Esophagus muscularis mucosa (tissue), 4 donors: Measurements from ENCODE around the gene DIS3L. TPM values are rescaled to one million over a fixed set of nuclear protein-coding genes. Genes with fewer than 3 reads are reported as not detected.
"Not testable (repeated sequence)": the region's sequence is repeated elsewhere in the genome, so short reads cannot be mapped to it uniquely, and the experiment has no call there.

Experiments
- DNase-seq: peaks from one replicate; pipeline ENCODE4 v3.0.0-alpha.2; 2017; ENCODE audit errors: extremely low spot score
- H3K27ac ChIP-seq, 4 donors: fragments of 200-600 bp; sonication (generic); replicated peaks in 1 of 4; 1 replicate in 3 of 4; 2 replicates in 1 of 4; pipeline ENCODE4 v1.5.1; 2016 to 2019; ENCODE audit warnings: mild to moderate bottlenecking in 1 of 4
- H3K27me3 ChIP-seq, 4 donors: fragments of 200-600 bp; sonication (generic); one replicate each; pipeline versions ENCODE4 v1.5.1 to v1.6.0; 2016 to 2019
- H3K36me3 ChIP-seq, 4 donors: fragments of 200-600 bp; sonication (generic); one replicate each; pipeline ENCODE4 v1.5.1; 2016 to 2019
- H3K4me1 ChIP-seq, 4 donors: fragments of 200-600 bp; sonication (generic); one replicate each; pipeline ENCODE4 v1.5.1; 2016 to 2019
- H3K4me3 ChIP-seq, 4 donors: fragments of 200-600 bp; sonication (generic); 1 replicate in 2 of 4; 2 replicates in 2 of 4; pipeline ENCODE4 v1.5.1; 2016 to 2019; ENCODE audit warnings: mild to moderate bottlenecking in 4 of 4, moderate library complexity in 1 of 4
- H3K9me3 ChIP-seq, 4 donors: fragments of 200-600 bp; sonication (generic); 1 replicate in 3 of 4; 2 replicates in 1 of 4; pipeline ENCODE4 v1.5.1; 2016 to 2019
- EP300 ChIP-seq: sonication (generic); formaldehyde crosslinking; IDR thresholded peaks from one replicate; pipeline ENCODE4 v1.6.1; 2017; ENCODE audit warnings: antibody characterized with exemption
- POLR2A ChIP-seq: fragments of 450-650 bp; IDR thresholded peaks from one replicate; pipeline ENCODE4 v1.6.1; 2017; ENCODE audit warnings: antibody characterized with exemption, moderate library complexity, mild to moderate bottlenecking, low read depth
- POLR2AphosphoS5 ChIP-seq, 2 donors: sonication (generic); formaldehyde crosslinking; IDR thresholded peaks; one replicate each; pipeline ENCODE4 v1.6.1; 2017; ENCODE audit warnings: antibody characterized with exemption in 2 of 2
- WGBS: methylation state at CpG from one replicate; pipeline ENCODE4 v1.1.5; 2018; 5-methylcytosine and 5-hydroxymethylcytosine counted together
- intact Hi-C: fragments of 100-400 bp; cut with DNase I; formaldehyde crosslinking; loops from one replicate; pipeline ENCODE4 v1.15.1; 2023
- total RNA-seq, 4 donors: library from RNA; depleted of rRNA; stranded (reverse); fragments of >200 nt; gene quantifications; one replicate each; pipeline versions ENCODE4 v1.1.0 to v1.2.1, GENCODE V29; 2016
- TF ChIP-seq, protein P1 (sequence below), 3 experiments: fragments of 200-600 bp in 2 of 3; fragments of 450-650 bp in 1 of 3; sonication (generic) in 2 of 3; IDR thresholded peaks; one replicate each; pipeline ENCODE4 v1.5.1; 2017 to 2019; ENCODE audit warnings: antibody characterized with exemption in 3 of 3, mild to moderate bottlenecking in 2 of 3, moderate library complexity in 1 of 3

DIS3L gene
- total RNA-seq, 4 donors from 2014 or later, result 33.3 to 47.9 (median 34.8) TPM

DNA sequence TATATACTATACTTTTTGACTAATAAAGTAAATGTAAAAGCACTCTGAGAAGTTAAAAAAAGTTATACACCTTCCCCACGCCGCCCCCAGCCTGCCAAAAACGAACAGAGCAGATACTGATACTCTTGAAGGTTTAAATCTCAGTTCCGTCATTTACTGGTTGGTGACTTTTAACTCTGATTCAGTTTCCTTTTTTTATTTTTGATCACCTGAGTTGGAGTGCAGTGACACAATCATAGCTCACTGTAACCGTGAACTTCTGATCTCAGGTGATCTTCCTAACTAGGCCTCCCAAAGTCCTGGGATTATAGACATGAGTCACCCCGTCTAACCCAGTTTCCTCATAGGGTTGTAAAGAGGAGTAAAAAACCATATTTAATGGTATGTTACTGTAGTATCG, 66.4 kb downstream of the DIS3L start:
- Histone ChIP-seq H3K36me3 (no peaks in the 10 kb centered on the region), H3K27ac (no peak overlapping the region), H3K4me3 (no peak overlapping the region), H3K27me3 (no peaks in the 10 kb centered on the region), H3K4me1 (peaks cover 4 to 15% (median 9%) of the 10 kb centered on the region in 4 donors), H3K9me3 (no peaks in the 10 kb centered on the region)
- TF ChIP-seq EP300 (no peak), POLR2AphosphoS5 (IDR thresholded peaks at IDR 0.05) (no peak), POLR2A (no peak)
- TF ChIP-seq, protein P1, sequence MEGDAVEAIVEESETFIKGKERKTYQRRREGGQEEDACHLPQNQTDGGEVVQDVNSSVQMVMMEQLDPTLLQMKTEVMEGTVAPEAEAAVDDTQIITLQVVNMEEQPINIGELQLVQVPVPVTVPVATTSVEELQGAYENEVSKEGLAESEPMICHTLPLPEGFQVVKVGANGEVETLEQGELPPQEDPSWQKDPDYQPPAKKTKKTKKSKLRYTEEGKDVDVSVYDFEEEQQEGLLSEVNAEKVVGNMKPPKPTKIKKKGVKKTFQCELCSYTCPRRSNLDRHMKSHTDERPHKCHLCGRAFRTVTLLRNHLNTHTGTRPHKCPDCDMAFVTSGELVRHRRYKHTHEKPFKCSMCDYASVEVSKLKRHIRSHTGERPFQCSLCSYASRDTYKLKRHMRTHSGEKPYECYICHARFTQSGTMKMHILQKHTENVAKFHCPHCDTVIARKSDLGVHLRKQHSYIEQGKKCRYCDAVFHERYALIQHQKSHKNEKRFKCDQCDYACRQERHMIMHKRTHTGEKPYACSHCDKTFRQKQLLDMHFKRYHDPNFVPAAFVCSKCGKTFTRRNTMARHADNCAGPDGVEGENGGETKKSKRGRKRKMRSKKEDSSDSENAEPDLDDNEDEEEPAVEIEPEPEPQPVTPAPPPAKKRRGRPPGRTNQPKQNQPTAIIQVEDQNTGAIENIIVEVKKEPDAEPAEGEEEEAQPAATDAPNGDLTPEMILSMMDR (IDR thresholded peaks at IDR 0.05), result no peak
- intact Hi-C loops, result loop anchor here (10.0 kb wide), 1 partner anchor 135 kb away; the partner anchor contains the start of gene SNAPC5
- 89% methylated on average over 7 of the region's 7 CpGs for WGBS
- DNase-seq, result no peak

DNA sequence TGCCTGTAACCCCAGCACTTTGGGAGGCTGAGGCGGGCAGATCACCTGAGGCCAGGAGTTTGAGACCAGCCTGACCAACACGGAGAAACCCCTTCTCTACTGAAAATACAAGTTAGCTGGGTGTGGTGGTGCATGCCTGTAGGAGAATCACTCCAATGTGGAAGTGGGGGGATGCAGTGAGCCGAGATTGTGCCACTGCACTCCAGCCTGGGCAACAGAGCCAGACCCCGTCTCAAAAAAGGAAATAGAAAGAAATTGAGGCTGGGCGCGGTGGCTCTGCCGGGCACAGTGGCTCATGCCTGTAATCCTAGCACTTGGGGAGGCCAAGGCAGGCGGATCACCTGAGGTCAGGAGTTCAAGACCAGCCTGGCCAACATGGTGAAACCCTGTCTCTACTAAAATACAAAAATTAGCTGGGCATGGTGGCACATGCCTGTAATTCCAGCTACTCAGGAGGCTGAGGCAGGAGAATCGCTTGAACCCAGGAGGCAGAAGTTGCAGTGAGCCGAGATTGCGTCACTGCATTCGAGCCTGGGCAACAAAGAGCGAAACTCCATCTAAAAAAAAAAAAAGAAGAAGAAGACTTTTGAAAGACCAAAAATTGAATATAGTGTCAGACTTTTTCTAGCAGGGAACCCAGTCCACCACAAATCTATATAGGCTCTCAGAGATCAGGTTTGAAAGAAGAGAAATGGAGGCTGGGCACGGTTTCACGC, 68.5 kb downstream of the DIS3L start:
- WGBS, result 84% methylated on average over 15 of the region's 15 CpGs
- H3K27ac ChIP-seq, DNase-seq, H3K36me3 ChIP-seq, intact Hi-C loops, H3K9me3 ChIP-seq, H3K4me1 ChIP-seq, H3K27me3 ChIP-seq, H3K4me3 ChIP-seq: not testable (repeated sequence)

DNA sequence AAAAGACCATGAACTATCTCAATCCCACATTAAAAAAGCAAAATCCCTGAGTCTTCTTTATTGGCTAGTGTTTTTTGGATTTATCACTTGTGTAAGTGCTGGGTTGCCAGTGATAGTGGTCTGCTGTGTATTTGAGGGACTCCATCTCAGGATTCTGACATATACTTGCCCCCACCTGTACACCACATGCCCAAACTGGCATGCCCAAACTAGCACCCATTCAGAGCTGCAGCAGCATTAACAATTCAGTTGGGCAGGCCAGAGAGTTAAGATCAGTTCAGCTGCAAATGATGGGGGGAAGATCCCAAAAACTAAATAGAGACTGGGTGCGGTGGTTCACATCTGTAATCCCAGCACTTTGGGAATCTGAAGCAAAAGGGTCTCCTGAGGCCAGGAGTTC, 69.4 kb downstream of the DIS3L start:
- TF ChIP-seq EP300, result no peak
- TF ChIP-seq, protein P1 (IDR thresholded peaks at IDR 0.05), result no peak
- TF ChIP-seq POLR2AphosphoS5 (IDR thresholded peaks at IDR 0.05), result no peak
- no peak for TF ChIP-seq POLR2A
- 100% methylated on average over 1 of the region's 1 CpG for WGBS
- intact Hi-C loops, result no loop called here

DNA sequence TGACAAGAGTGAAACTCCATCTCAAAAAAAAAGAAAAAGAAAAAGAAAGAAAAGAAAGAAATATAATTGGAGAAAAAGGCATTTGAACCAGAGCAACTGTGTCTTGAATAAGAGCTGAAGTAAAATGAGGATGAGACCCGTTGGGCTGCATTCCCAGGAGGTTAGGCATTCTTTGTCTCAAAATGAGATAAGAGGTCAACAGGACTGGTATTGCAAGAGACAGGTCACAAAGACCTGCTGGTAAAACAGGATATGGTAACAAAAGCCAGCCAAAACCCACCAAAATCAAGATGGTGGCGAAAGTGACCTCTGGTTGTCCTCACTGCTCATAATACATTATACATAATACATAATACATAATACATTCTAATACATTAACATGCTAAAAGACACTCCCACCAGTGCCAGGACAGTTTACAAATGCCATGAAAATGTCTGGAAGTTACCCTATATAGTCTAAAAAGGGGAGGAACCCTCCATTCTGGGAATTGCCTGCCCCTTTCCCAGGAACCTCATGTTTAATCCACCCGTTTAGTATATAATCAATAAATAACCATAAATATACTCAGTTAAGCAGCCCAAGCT, 71.7 kb downstream of the DIS3L start:
- no peaks in the 10 kb centered on the region for H3K27me3 ChIP-seq
- H3K4me3 ChIP-seq, result no peak overlapping the region
- WGBS, result 89% methylated on average over 3 of the region's 3 CpGs
- H3K27ac ChIP-seq, result no peak overlapping the region
- TF ChIP-seq POLR2AphosphoS5 (IDR thresholded peaks at IDR 0.05) (no peak), EP300 (no peak), POLR2A (no peak)
- TF ChIP-seq, protein P1 (IDR thresholded peaks at IDR 0.05), result no peak
- intact Hi-C loops, result no loop called here
- H3K36me3 ChIP-seq, result no peaks in the 10 kb centered on the region
- no peaks in the 10 kb centered on the region for H3K4me1 ChIP-seq
- no peak for DNase-seq
- no peaks in the 10 kb centered on the region for H3K9me3 ChIP-seq

More for the DNA sequence above, 69.4 kb downstream of the DIS3L start:
- H3K27ac ChIP-seq, result no peak overlapping the region
- no peaks in the 10 kb centered on the region for H3K9me3 ChIP-seq
- no peaks in the 10 kb centered on the region for H3K27me3 ChIP-seq
- H3K4me1 ChIP-seq, result no peaks in the 10 kb centered on the region
- H3K36me3 ChIP-seq, result no peaks in the 10 kb centered on the region
- DNase-seq, result no peak
- H3K4me3 ChIP-seq, result no peak overlapping the region

DNA sequence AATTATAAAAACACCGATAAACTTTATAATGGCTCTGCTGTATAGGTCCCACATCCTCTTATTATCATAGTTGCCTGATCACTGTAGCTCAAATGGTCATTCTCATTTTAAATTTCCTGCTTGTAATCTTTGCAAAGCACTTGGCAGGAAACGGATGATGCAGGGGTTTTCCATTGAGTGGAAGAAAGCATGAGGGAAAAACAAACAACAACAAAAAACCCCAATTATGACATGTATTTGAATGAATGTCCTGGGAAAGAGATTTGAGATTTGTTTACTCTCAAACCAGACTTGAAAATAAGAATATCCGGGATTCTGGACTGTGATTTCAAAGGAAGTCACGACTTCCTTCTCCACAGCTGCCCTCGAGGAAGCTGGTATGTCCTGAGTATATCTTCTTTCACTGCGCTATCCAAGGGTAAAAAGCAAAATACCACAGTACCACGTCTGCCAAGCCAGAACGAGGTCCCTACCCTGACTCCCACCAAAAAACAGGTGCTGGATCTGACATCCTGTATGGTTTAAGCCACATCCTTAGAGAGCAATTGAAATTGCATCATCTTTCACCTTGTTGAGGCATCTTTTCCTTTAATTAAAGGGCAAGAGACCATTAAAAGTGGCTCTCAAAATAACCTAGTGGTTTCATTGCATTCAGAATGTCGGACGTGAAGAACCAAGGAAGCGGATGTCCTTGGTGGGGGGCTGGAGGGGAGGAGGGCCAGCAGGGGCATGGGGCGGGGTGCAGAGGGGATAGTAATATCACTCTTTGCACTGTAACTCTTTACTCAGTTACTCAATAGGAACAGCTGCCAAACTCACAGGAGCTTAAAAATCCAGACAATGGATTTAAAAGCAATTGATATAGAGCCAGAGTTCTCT, 76.6 kb downstream of the DIS3L start:
- intact Hi-C loops, result no loop called here
- Histone ChIP-seq H3K27ac (peak overlapping the region; percentile 14 to 66 (median 54)), H3K27me3 (no peaks in the 10 kb centered on the region), H3K4me3 (peak overlapping the region; percentile 32 to 51 (median 41)), H3K4me1 (peaks cover 0 to 4% (median 0%) of the 10 kb centered on the region in 4 donors), H3K9me3 (peaks cover 0 to 7% (median 0%) of the 10 kb centered on the region in 4 donors), H3K36me3 (no peaks in the 10 kb centered on the region)
- 43% methylated on average over 12 of the region's 12 CpGs for whole genome bisulfite sequencing
- peak in 1 of 2 donors; percentile 11 for TF ChIP-seq POLR2AphosphoS5 (IDR thresholded peaks at IDR 0.05)
- TF ChIP-seq, protein P1 (IDR thresholded peaks at IDR 0.05), result no peak
- no peak for DNase-seq
